SK-N-SH (cell line): Measurements from ENCODE around the gene AGBL5.

Experiments
- CHD2 ChIP-seq: fragments of 150-350 bp; IDR thresholded peaks from 2 replicates; pipeline ENCODE4 v1.6.1; 2018; ENCODE audit warnings: low read length; ENCODE audit not compliant: partially characterized antibody
- EZH2phosphoT487 ChIP-seq: fragments of 200-600 bp; sonication (generic); IDR thresholded peaks from 2 replicates; pipeline ENCODE4 v1.6.1; 2017; ENCODE audit warnings: low read depth, mixed run types, mild to moderate bottlenecking, antibody characterized with exemption, moderate library complexity, borderline replicate concordance
- GATA2 ChIP-seq: sonication (generic); formaldehyde crosslinking; IDR thresholded peaks from 2 replicates; pipeline ENCODE4 v1.5.0; 2020; ENCODE audit warnings: mild to moderate bottlenecking, missing genetic modification reagents
- JUND ChIP-seq: IDR thresholded peaks from 2 replicates; pipeline ENCODE4 v1.4.0; 2012
- SMC3 ChIP-seq: IDR thresholded peaks from 2 replicates; pipeline ENCODE4 v1.6.1; 2012; ENCODE audit warnings: low read depth, low read length, improper control_type of control experiment

GRCh38 chr2:27082773-27083409 is 31.4 kb downstream of the AGBL5 start:
- TF ChIP-seq SMC3 (no peak), GATA2 (no peak), CHD2 (no peak), EZH2phosphoT487 (no peak), JUND (no peak)
